Motor neuron (in vitro differentiated cells): ENCODE data around the gene SLC43A2. TPM values are rescaled to one million over a fixed set of nuclear protein-coding genes. Genes with fewer than 3 reads are reported as not detected.
A peak's percentile ranks its signal among the peaks of the same experiment; 100 is the strongest.
"Not testable (repeated sequence)": the region's sequence is repeated elsewhere in the genome, so short reads cannot be mapped to it uniquely, and the experiment has no call there.

ENCODE experiments used
- ATAC-seq, 8 experiments: fragments of 200-7000 bp; cut with Tn5 transposase; replicated peaks in 6 of 8; 2 replicates each; pipeline ENCODE4 v1.8.0; 2021; ENCODE audit warnings: mild to moderate bottlenecking in 8 of 8, moderate library complexity in 8 of 8
- H3K27ac ChIP-seq, 2 donors: fragments of 250-450 bp; sonication (Bioruptor Pico); 2 replicates each; pipeline ENCODE4 v1.9.0; 2021; ENCODE audit warnings: antibody characterized with exemption in 2 of 2, mild to moderate bottlenecking in 2 of 2, moderate library complexity in 1 of 2
- H3K4me1 ChIP-seq, 2 donors: fragments of 250-450 bp; sonication (Bioruptor Pico); replicated peaks in 1 of 2; 2 replicates each; pipeline ENCODE4 v1.6.1; 2021; ENCODE audit warnings: antibody characterized with exemption in 2 of 2, mild to moderate bottlenecking in 2 of 2, moderate library complexity in 1 of 2
- H3K4me3 ChIP-seq, 5 donors: fragments of 250-450 bp; sonication (Bioruptor Pico); 2 replicates each; pipeline ENCODE4 v1.9.0; 2021; ENCODE audit warnings: antibody characterized with exemption in 5 of 5, mild to moderate bottlenecking in 5 of 5, moderate library complexity in 4 of 5
- WGBS, 10 experiments: fragments of 450-650 bp; shearing (Covaris generic); methylation state at CpG; one replicate each; pipeline ENCODE4 v1.0.0; 2022; 5-methylcytosine and 5-hydroxymethylcytosine counted together
- in situ Hi-C, 9 experiments: fragments of 400-800 bp; cut with MboI; loops; one replicate each; pipeline ENCODE4 v1.15.0; 2021; ENCODE audit warnings: low sequenced_read_pairs in 9 of 9, low pct_unique_long_range_greater_than_20kb in 2 of 9; ENCODE audit not compliant: unreplicated experiment in 9 of 9
- total RNA-seq, 8 experiments: library from RNA; unstranded; fragments of 300-600 nt; gene quantifications; 2 replicates each; pipeline versions ENCODE4 v1.2.3 to v1.2.4, GENCODE V29; 2022

Gene SLC43A2
- 10 to 100 TPM in 6 of 8 experiments, 1 to 10 TPM in 2; 7.2 to 33.3 (median 25.2) TPM for total RNA-seq

- WGBS, 10 experiments, result 0% methylated on average over 5 to 11 of the region's 95 CpGs; no CpG with 5 or more reads in 8 of the 10 experiments
- peaks cover 20% of the 10 kb centered on the region in 2 donors for H3K4me1 ChIP-seq
- in situ Hi-C loops, result no loop called here
- peak; percentile 79 to 85 (median 81) for ATAC-seq
- H3K4me3 ChIP-seq, result peak within 1 kb of the TSS; percentile 56 to 89 (median 68)
- peak within 1 kb of the TSS; percentile 92 for H3K27ac ChIP-seq
Measured at GRCh38 chr17:1627982-1628855, at the start of gene SLC43A2. SLC43A2 (minus strand) TSS chr17:1628834; CDS start chr17:1627874, 960 bp downstream.

- in situ Hi-C loops, result no loop called here
- Histone ChIP-seq H3K4me3 (no peak overlapping the region), H3K4me1 (no peaks in the 10 kb centered on the region), H3K27ac (no peak overlapping the region)
- peak in 1 of 8 experiments; percentile 19 for ATAC-seq
- 83 to 100% (median 100%) methylated on average over 3 of the region's 13 CpGs; no CpG with 5 or more reads in 7 of the 10 experiments for WGBS, 10 experiments
Measured at GRCh38 chr17:1676401-1676800, 47.8 kb upstream of the SLC43A2 start.

GRCh38 chr17:1673041-1673785, 44.6 kb upstream of the SLC43A2 start:
- ATAC-seq, result peak in 4 of 8 experiments; percentile 10 to 30 (median 14)
- no peak overlapping the region for H3K4me3 ChIP-seq
- 90 to 100% (median 94%) methylated on average over 3 to 21 of the region's 26 CpGs; no CpG with 5 or more reads in 4 of the 10 experiments for WGBS, 10 experiments
- H3K4me1 ChIP-seq, result no peaks in the 10 kb centered on the region
- in situ Hi-C loops, result no loop called here
- H3K27ac ChIP-seq, result no peak overlapping the region

GRCh38 chr17:1663934-1664333, 35.3 kb upstream of the SLC43A2 start:
- H3K4me3 ChIP-seq, H3K27ac ChIP-seq, in situ Hi-C loops, ATAC-seq, H3K4me1 ChIP-seq: not testable (repeated sequence)
- 0 to 100% (median 92%) methylated on average over 1 to 5 of the region's 5 CpGs; no CpG with 5 or more reads in 1 of the 10 experiments for WGBS, 10 experiments

GRCh38 chr17:1661045-1661444, 32.4 kb upstream of the SLC43A2 start:
- Histone ChIP-seq H3K27ac (no peak overlapping the region), H3K4me1 (no peaks in the 10 kb centered on the region), H3K4me3 (no peak overlapping the region)
- WGBS, 10 experiments, result 90 to 100% (median 98%) methylated on average over 1 to 10 of the region's 12 CpGs; no CpG with 5 or more reads in 4 of the 10 experiments
- no peak for ATAC-seq
- in situ Hi-C loops, result no loop called here

GRCh38 chr17:1658100-1658499, 29.5 kb upstream of the SLC43A2 start:
- WGBS, 10 experiments, result 80 to 100% (median 98%) methylated on average over 1 to 6 of the region's 9 CpGs; no CpG with 5 or more reads in 6 of the 10 experiments
- Histone ChIP-seq H3K4me3 (no peak overlapping the region), H3K27ac (no peak overlapping the region), H3K4me1 (no peaks in the 10 kb centered on the region)
- peak in 1 of 8 experiments; percentile 9 for ATAC-seq
- in situ Hi-C loops, result no loop called here

GRCh38 chr17:1653735-1654134, 25.1 kb upstream of the SLC43A2 start:
- H3K27ac ChIP-seq, result no peak overlapping the region
- no peak overlapping the region for H3K4me3 ChIP-seq
- ATAC-seq, result no peak
- peaks cover 5 to 9% of the 10 kb centered on the region in 2 donors for H3K4me1 ChIP-seq
- in situ Hi-C loops, result no loop called here
- 92 to 100% (median 99%) methylated on average over 1 to 13 of the region's 14 CpGs; no CpG with 5 or more reads in 4 of the 10 experiments for WGBS, 10 experiments

GRCh38 chr17:1652794-1653193, 24.2 kb upstream of the SLC43A2 start:
- ATAC-seq, H3K27ac ChIP-seq, in situ Hi-C loops, H3K4me3 ChIP-seq: not testable (repeated sequence)
- 60 to 100% (median 93%) methylated on average over 1 to 4 of the region's 7 CpGs; no CpG with 5 or more reads in 2 of the 10 experiments for WGBS, 10 experiments
- H3K4me1 ChIP-seq, result peaks cover 5 to 11% of the 10 kb centered on the region in 2 donors

GRCh38 chr17:1651559-1651844, 22.9 kb upstream of the SLC43A2 start:
- no peak overlapping the region for H3K4me3 ChIP-seq
- in situ Hi-C loops, result no loop called here
- no peak overlapping the region for H3K27ac ChIP-seq
- peaks cover 5 to 14% of the 10 kb centered on the region in 2 donors for H3K4me1 ChIP-seq
- no peak for ATAC-seq
- WGBS, 10 experiments, result 80 to 100% (median 100%) methylated on average over 1 to 3 of the region's 4 CpGs; no CpG with 5 or more reads in 5 of the 10 experiments

GRCh38 chr17:1650731-1651558, 22.3 kb upstream of the SLC43A2 start:
- WGBS, 10 experiments, result 20 to 100% (median 84%) methylated on average over 1 to 14 of the region's 22 CpGs; no CpG with 5 or more reads in 2 of the 10 experiments

GRCh38 chr17:1649844-1650501, 21.3 kb upstream of the SLC43A2 start, which contains the start of gene RILP:
RILP (minus strand) TSS chr17:1649866; CDS start chr17:1649804, 62 bp downstream.
- peak within 1 kb of the TSS; percentile 36 to 53 (median 46) for H3K4me3 ChIP-seq
- H3K4me1 ChIP-seq, result peaks cover 14 to 28% of the 10 kb centered on the region in 2 donors
- H3K27ac ChIP-seq, result peak within 1 kb of the TSS; percentile 50 to 82
- in situ Hi-C loops, result no loop called here
- ATAC-seq, result peak; percentile 1 to 45 (median 8)
- WGBS, 10 experiments, result 33 to 80% (median 53%) methylated on average over 1 to 9 of the region's 23 CpGs; no CpG with 5 or more reads in 5 of the 10 experiments

More at GRCh38 chr17:1650731-1651558, 22.3 kb upstream of the SLC43A2 start:
- ATAC-seq, result no peak
- H3K4me1 ChIP-seq, result peaks cover 5 to 18% of the 10 kb centered on the region in 2 donors
- H3K27ac ChIP-seq, result no peak overlapping the region
- in situ Hi-C loops, result no loop called here
- H3K4me3 ChIP-seq, result no peak overlapping the region
